GM21529 (cell line): ENCODE measurements around the gene PTPRN2.
"Not testable (repeated sequence)": the region's sequence is repeated elsewhere in the genome, so short reads cannot be mapped to it uniquely, and the experiment has no call there.

Experiments
- ATAC-seq: cut with Tn5 transposase; IDR thresholded peaks from one replicate; pipeline ENCODE4 v1.9.1; 2021; ENCODE audit not compliant: unreplicated experiment

Gene PTPRN2

GRCh38 chr7:157952841-157953645 is 634.6 kb downstream of the PTPRN2 start:
- no peak for ATAC-seq

- no peak for ATAC-seq
Observed at GRCh38 chr7:157952050-157952667, 635.5 kb downstream of the PTPRN2 start.

- ATAC-seq: no peak
Observed at GRCh38 chr7:157951300-157952049, 636.1 kb downstream of the PTPRN2 start.

- ATAC-seq: no peak
Observed at GRCh38 chr7:157949711-157950110, 637.9 kb downstream of the PTPRN2 start.

GRCh38 chr7:157947504-157947903 is 640.1 kb downstream of the PTPRN2 start:
- ATAC-seq: no peak

GRCh38 chr7:157946398-157947060 is 641.1 kb downstream of the PTPRN2 start:
- ATAC-seq: no peak

GRCh38 chr7:157945401-157945800 is 642.2 kb downstream of the PTPRN2 start:
- no peak for ATAC-seq

- no peak for ATAC-seq
Observed at GRCh38 chr7:157944734-157945291, 642.8 kb downstream of the PTPRN2 start.

- ATAC-seq: no peak
Observed at GRCh38 chr7:157944051-157944450, 643.6 kb downstream of the PTPRN2 start.

- ATAC-seq: no peak
Observed at GRCh38 chr7:157943561-157943960, 644.1 kb downstream of the PTPRN2 start.

GRCh38 chr7:157941210-157941609 is 646.4 kb downstream of the PTPRN2 start:
- ATAC-seq: no peak

- ATAC-seq: no peak
Observed at GRCh38 chr7:157940497-157940896, 647.1 kb downstream of the PTPRN2 start.

GRCh38 chr7:157938211-157938610 is 649.4 kb downstream of the PTPRN2 start:
- no peak for ATAC-seq

GRCh38 chr7:157937406-157937805 is 650.2 kb downstream of the PTPRN2 start:
- ATAC-seq: no peak

- no peak for ATAC-seq
Observed at GRCh38 chr7:157936976-157937375, 650.6 kb downstream of the PTPRN2 start.

GRCh38 chr7:157935721-157936120 is 651.9 kb downstream of the PTPRN2 start:
- not testable (repeated sequence) for ATAC-seq

GRCh38 chr7:157933219-157934155 is 654.1 kb downstream of the PTPRN2 start:
- not testable (repeated sequence) for ATAC-seq

GRCh38 chr7:157932498-157933218 is 655.0 kb downstream of the PTPRN2 start:
- no peak for ATAC-seq

GRCh38 chr7:157930926-157931466 is 656.6 kb downstream of the PTPRN2 start:
- no peak for ATAC-seq
